Choroid plexus epithelial cell (primary cell): ENCODE data around the gene DOCK2.
"Not testable (repeated sequence)": the region's sequence is repeated elsewhere in the genome, so short reads cannot be mapped to it uniquely, and the experiment has no call there.

ENCODE experiments used
- DNase-seq: peaks from one replicate; pipeline ENCODE4 v3.0.0-alpha.2; 2010; ENCODE audit warnings: low read depth
- H3K4me3 ChIP-seq: 2 replicates; pipeline ENCODE4 v1.5.1; 2011; ENCODE audit warnings: low read depth, mild to moderate bottlenecking, control low read depth, low read length, moderate library complexity
- CTCF ChIP-seq: conservative IDR thresholded peaks from 2 replicates; pipeline ENCODE4 v1.5.1; 2011; ENCODE audit warnings: low read depth, mild to moderate bottlenecking, control low read depth, inconsistent platforms, low read length, moderate library complexity

DOCK2 gene

GRCh38 chr5:169657127-169657526 is 20.1 kb downstream of the DOCK2 start:
- DNase-seq, result no peak
- TF ChIP-seq CTCF, result no peak
- H3K4me3 ChIP-seq, result no peak overlapping the region

GRCh38 chr5:169662451-169662850 is 25.4 kb downstream of the DOCK2 start:
- H3K4me3 ChIP-seq, DNase-seq: not testable (repeated sequence)

GRCh38 chr5:169663537-169663936 is 26.5 kb downstream of the DOCK2 start:
- DNase-seq, result no peak
- TF ChIP-seq CTCF, result no peak
- H3K4me3 ChIP-seq, result no peak overlapping the region

GRCh38 chr5:169666365-169666764 is 29.3 kb downstream of the DOCK2 start:
- TF ChIP-seq CTCF, result no peak
- no peak overlapping the region for H3K4me3 ChIP-seq
- DNase-seq, result no peak

GRCh38 chr5:169667896-169668674 is 31.0 kb downstream of the DOCK2 start:
- no peak overlapping the region for H3K4me3 ChIP-seq
- DNase-seq, result peak; percentile 16
- no peak for TF ChIP-seq CTCF

- H3K4me3 ChIP-seq, result no peak overlapping the region
- peak; percentile 25 for DNase-seq
- TF ChIP-seq CTCF, result peak; percentile 20
Observed at GRCh38 chr5:169668732-169669131, 31.7 kb downstream of the DOCK2 start.

GRCh38 chr5:169670769-169671525 is 33.9 kb downstream of the DOCK2 start:
- no peak for TF ChIP-seq CTCF
- H3K4me3 ChIP-seq, result no peak overlapping the region
- no peak for DNase-seq
